A549 (cell line): ENCODE results near the gene PRSS57. TPM values are rescaled to one million over a fixed set of nuclear protein-coding genes. Genes with fewer than 3 reads are reported as not detected.

Experiments
- ATAC-seq, 2 experiments: fragments of 200-7000 bp in 1 of 2; fragments of >200 bp in 1 of 2; cut with Nextera tagmentation in 1 of 2; cut with Tn5 transposase in 1 of 2; 3 replicates each; pipeline versions ENCODE4 v1.8.0 to v1.9.1; 2018 to 2020; ENCODE audit warnings: mild to moderate bottlenecking in 1 of 2, moderate library complexity in 1 of 2
- CTCF ChIA-PET: fragments of 300-600 bp; sonication (Branson Sonifier 250); formaldehyde crosslinking; extraction: SDS; loops from one replicate; lab custom pipeline; 2021; ENCODE audit warnings: antibody characterized with exemption, inconsistent platforms; lab: Yijun Ruan, JAX
- POLR2A ChIA-PET: fragments of 350-600 bp; formaldehyde crosslinking; extraction: SDS; loops from one replicate; lab custom pipeline; 2021; ENCODE audit warnings: antibody characterized with exemption, inconsistent platforms; lab: Yijun Ruan, JAX
- DNase-seq, 2 experiments: peaks; one replicate each; pipeline versions ENCODE4 v3.0.0 to v3.0.0-alpha.2; 2011 to 2016; ENCODE audit warnings: low read depth in 1 of 2, low spot score in 1 of 2
- FAIRE-seq: peaks from 2 replicates; lab custom pipeline; 2011; peaks lifted over from hg19 to GRCh38; lab: Jason Lieb, UNC
- H3K27ac ChIP-seq, 2 experiments: fragments of >200 bp; sonication (Bioruptor Twin); formaldehyde crosslinking; 3 replicates each; pipeline ENCODE4 v1.5.1; 2016 to 2017
- H3K4me1 ChIP-seq: fragments of >200 bp; sonication (Bioruptor Twin); formaldehyde crosslinking; 3 replicates; pipeline ENCODE4 v1.6.1; 2016
- H3K4me2 ChIP-seq: fragments of >200 bp; sonication (Bioruptor Twin); formaldehyde crosslinking; 3 replicates; pipeline ENCODE4 v1.6.1; 2016
- H3K4me3 ChIP-seq: fragments of >200 bp; sonication (Bioruptor Twin); formaldehyde crosslinking; 3 replicates; pipeline ENCODE4 v1.5.1; 2016
- H3K9me3 ChIP-seq: fragments of >200 bp; sonication (Bioruptor Twin); formaldehyde crosslinking; 3 replicates; pipeline ENCODE4 v1.6.1; 2016
- CEBPB ChIP-seq, 2 experiments: fragments of >200 bp in 1 of 2; sonication (Bioruptor Twin) in 1 of 2; formaldehyde crosslinking in 1 of 2; IDR thresholded peaks; 2 replicates each; pipeline ENCODE4 v1.6.1; 2012 to 2016
- ESRRA ChIP-seq: fragments of 150-350 bp; IDR thresholded peaks from 2 replicates; pipeline ENCODE4 v1.6.1; 2014; ENCODE audit warnings: mild to moderate bottlenecking, low read length, borderline replicate concordance
- FOSB ChIP-seq: fragments of 250-450 bp; sonication (Bioruptor Pico); IDR thresholded peaks from 2 replicates; pipeline ENCODE4 v1.5.0; 2020; ENCODE audit warnings: mild to moderate bottlenecking, moderate library complexity
- FOSL2 ChIP-seq, 2 experiments: fragments of 450-650 bp in 1 of 2; fragments of >200 bp in 1 of 2; sonication (Bioruptor Twin) in 1 of 2; formaldehyde crosslinking; IDR thresholded peaks; 2 replicates each; pipeline versions ENCODE4 v1.5.0 to v1.6.1; 2016 to 2020; ENCODE audit warnings: mild to moderate bottlenecking in 1 of 2, moderate library complexity in 1 of 2
- FOXS1 ChIP-seq: fragments of 250-450 bp; sonication (Bioruptor Pico); IDR thresholded peaks from 2 replicates; pipeline ENCODE4 v1.5.0; 2020; ENCODE audit warnings: mild to moderate bottlenecking, moderate library complexity
- HDAC2 ChIP-seq: fragments of 200-600 bp; sonication (generic); IDR thresholded peaks from 2 replicates; pipeline ENCODE4 v1.6.1; 2016
- HEYL ChIP-seq: fragments of 250-450 bp; sonication (Bioruptor Pico); IDR thresholded peaks from 2 replicates; pipeline ENCODE4 v1.8.0; 2021; ENCODE audit warnings: mild to moderate bottlenecking, moderate library complexity
- HOXA7 ChIP-seq: fragments of 250-450 bp; sonication (Bioruptor Pico); IDR thresholded peaks from 2 replicates; pipeline ENCODE4 v1.5.0; 2020; ENCODE audit warnings: mild to moderate bottlenecking, moderate library complexity
- HOXB13 ChIP-seq: fragments of 250-450 bp; sonication (Bioruptor Pico); IDR thresholded peaks from 2 replicates; pipeline ENCODE4 v1.5.0; 2020; ENCODE audit warnings: low read depth, mild to moderate bottlenecking, moderate library complexity
- KDM1A ChIP-seq: fragments of 200-600 bp; sonication (generic); IDR thresholded peaks from 2 replicates; pipeline ENCODE4 v1.6.1; 2016; ENCODE audit warnings: low read depth, mild to moderate bottlenecking
- NFE2L2 ChIP-seq: fragments of 150-350 bp; conservative IDR thresholded peaks from 2 replicates; pipeline ENCODE4 v1.6.1; 2014; ENCODE audit warnings: low read length
- NPAS2 ChIP-seq: fragments of 250-450 bp; sonication (Bioruptor Pico); IDR thresholded peaks from 2 replicates; pipeline ENCODE4 v1.8.0; 2022; ENCODE audit warnings: mild to moderate bottlenecking, moderate library complexity, borderline replicate concordance
- RARB ChIP-seq: fragments of 250-450 bp; sonication (Bioruptor Pico); IDR thresholded peaks from 2 replicates; pipeline ENCODE4 v1.8.0; 2021; ENCODE audit warnings: mild to moderate bottlenecking, moderate library complexity
- RCOR1 ChIP-seq: fragments of 150-350 bp; IDR thresholded peaks from 2 replicates; pipeline ENCODE4 v1.6.1; 2014; ENCODE audit warnings: antibody characterized with exemption, low read length, low read depth
- SREBF2 ChIP-seq: fragments of 450-650 bp; IDR thresholded peaks from 2 replicates; pipeline ENCODE4 v1.6.1; 2014; ENCODE audit warnings: mild to moderate bottlenecking, moderate library complexity
- TP53 ChIP-seq: fragments of 250-450 bp; sonication (Bioruptor Pico); IDR thresholded peaks from 2 replicates; pipeline ENCODE4 v1.5.0; 2021; ENCODE audit warnings: mild to moderate bottlenecking, moderate library complexity
- ZC3H11A ChIP-seq: fragments of 450-650 bp; IDR thresholded peaks from 2 replicates; pipeline ENCODE4 v1.6.1; 2014; ENCODE audit warnings: antibody characterized with exemption, mild to moderate bottlenecking
- ZFP36 ChIP-seq: fragments of 450-650 bp; IDR thresholded peaks from 2 replicates; pipeline ENCODE4 v1.6.1; 2014; ENCODE audit warnings: borderline replicate concordance; ENCODE audit not compliant: partially characterized antibody
- ZNF302 ChIP-seq: fragments of 250-450 bp; sonication (Bioruptor Pico); IDR thresholded peaks from 2 replicates; pipeline ENCODE4 v1.9.0; 2021; ENCODE audit warnings: inconsistent platforms, mild to moderate bottlenecking, moderate library complexity
- WGBS: methylation state at CpG from one replicate; pipeline ENCODE4 v1.1.6; 2017; ENCODE audit errors: missing lambda C conversion rate; 5-methylcytosine and 5-hydroxymethylcytosine counted together
- polyA plus RNA-seq, 4 experiments: library from polyadenylated mRNA; depleted of rRNA in 3 of 4; stranded (reverse); fragments of >200 nt; fragmentation: RNase III in 1 of 4; extraction: RNeasy Plus Mini Kit Qiagen cat#74134 plus additional on column Dnase treatment in 1 of 4; gene quantifications; 2 replicates in 3 of 4; 3 replicates in 1 of 4; pipeline ENCODE4 v1.2.3, GENCODE V29; 2011 to 2017
- TF ChIP-seq, protein P1 (sequence below): IDR thresholded peaks from 2 replicates; pipeline ENCODE4 v1.6.1; 2012

Gene PRSS57
- polyA plus RNA-seq, 2 of the 4 experiments (the other 2 are of a cell fraction), result 0.10 TPM; not detected in 1

DNA sequence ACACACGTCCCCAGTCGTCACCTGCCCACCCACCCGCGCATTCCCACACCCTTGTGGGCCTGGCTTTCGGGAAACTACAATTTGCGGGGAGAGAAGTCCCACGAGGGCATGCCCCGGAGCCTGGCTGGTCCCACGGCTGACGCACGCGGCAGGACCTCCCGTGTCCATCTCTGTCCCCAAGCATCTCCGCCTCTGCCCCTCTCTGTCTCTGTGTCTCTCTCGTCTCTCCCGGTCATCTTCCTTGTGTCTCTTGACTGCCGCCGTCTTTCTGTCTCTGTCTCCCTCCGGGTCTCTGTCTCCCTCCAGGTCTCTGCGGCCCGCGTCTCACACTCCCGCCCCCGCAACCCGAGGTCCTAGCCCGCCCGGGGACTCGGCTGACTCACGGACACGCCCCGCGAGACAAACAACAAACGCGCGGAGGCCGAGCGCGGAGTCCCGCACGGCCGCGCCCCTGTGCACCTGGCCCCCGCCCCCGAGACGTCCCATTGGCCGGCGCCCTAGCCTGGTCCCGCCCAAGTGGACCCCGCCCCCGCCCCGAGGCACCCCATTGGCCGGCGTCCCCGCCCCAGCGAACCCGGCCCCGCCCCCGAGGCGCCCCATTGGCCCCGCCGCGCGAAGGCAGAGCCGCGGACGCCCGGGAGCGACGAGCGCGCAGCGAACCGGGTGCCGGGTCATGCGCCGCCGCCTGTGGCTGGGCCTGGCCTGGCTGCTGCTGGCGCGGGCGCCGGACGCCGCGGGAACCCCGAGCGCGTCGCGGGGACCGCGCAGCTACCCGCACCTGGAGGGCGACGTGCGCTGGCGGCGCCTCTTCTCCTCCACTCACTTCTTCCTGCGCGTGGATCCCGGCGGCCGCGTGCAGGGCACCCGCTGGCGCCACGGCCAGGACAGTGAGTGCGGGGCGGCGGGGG, 55.7 kb downstream of the PRSS57 start, which contains the start of gene FGF22:
TSS of gene FGF22 (plus strand) at position 627 of the 908 bp plus-strand sequence. CDS start at position 674, 47 bp downstream.
- POLR2A ChIA-PET, result no interaction called here
- Histone ChIP-seq H3K4me2 (peak within 1 kb of the TSS; percentile 93), H3K9me3 (no peaks in the 10 kb centered on the region), H3K4me1 (peaks cover 17% of the 10 kb centered on the region), H3K4me3 (peak within 1 kb of the TSS; percentile 50), H3K27ac (peak within 1 kb of the TSS; percentile 45 to 82; a peak in 5 of 6 replicates)
- ATAC-seq (peak; percentile 78 to 87), DNase-seq (peak; percentile 60 to 83), FAIRE-seq (no peak)
- CTCF ChIA-PET, result interaction anchor here (1.5 kb wide), 1 partner anchor 56 kb away, joined by 3 read pairs; no protein-coding TSS in a partner anchor
- TF ChIP-seq FOSL2 (IDR thresholded peaks at IDR 0.05), result no peak
- peak; percentile 39 for TF ChIP-seq FOSL2 (CRISPR knock-in tag; IDR thresholded peaks at IDR 0.05)
- TF ChIP-seq ZC3H11A, result no peak
- TF ChIP-seq ZFP36, result no peak
- no peak for TF ChIP-seq HOXB13 (CRISPR knock-in tag)
- TF ChIP-seq, protein P1, sequence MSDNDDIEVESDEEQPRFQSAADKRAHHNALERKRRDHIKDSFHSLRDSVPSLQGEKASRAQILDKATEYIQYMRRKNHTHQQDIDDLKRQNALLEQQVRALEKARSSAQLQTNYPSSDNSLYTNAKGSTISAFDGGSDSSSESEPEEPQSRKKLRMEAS, result peak; percentile 16; the same call in 1 of the 2 replicates
- no peak for TF ChIP-seq NFE2L2
- WGBS, result 7% methylated on average over 20 of the region's 109 CpGs

DNA sequence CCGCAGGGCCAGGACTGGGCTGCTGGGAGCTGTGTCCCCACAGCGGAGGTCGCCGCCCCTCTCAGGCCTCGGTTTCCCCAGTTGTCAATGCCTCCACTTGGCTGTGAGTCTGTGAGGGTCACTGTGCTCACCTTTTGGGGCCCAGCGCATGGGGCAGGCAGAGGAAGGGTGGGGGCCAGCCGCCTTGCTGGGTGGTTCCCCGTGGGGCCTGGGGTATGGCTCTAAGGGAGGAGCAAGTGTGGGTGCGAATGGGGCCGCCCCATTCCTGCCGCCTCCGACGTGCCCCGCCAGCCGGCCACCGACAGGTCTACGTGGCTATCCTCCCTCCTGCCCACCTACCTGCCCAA, 56.4 kb downstream of the PRSS57 start:
- FAIRE-seq (no peak), DNase-seq (no peak), ATAC-seq (peak in 1 of 2 experiments; percentile 3; a peak in 3 of 6 replicates)
- WGBS, result 85% methylated on average over 4 of the region's 17 CpGs
- peak overlapping the region; percentile 93 for H3K4me2 ChIP-seq
- ChIA-PET CTCF (no interaction called here), POLR2A (no interaction called here)
- peak overlapping the region; percentile 50 for H3K4me3 ChIP-seq
- peak overlapping the region in 1 of 2 experiments; percentile 67; a peak in 4 of 6 replicates for H3K27ac ChIP-seq
- TF ChIP-seq CEBPB (IDR thresholded peaks at IDR 0.05) (no peak), TP53 (CRISPR knock-in tag) (no peak), ZNF302 (CRISPR knock-in tag) (no peak), SREBF2 (no peak), HEYL (CRISPR knock-in tag) (no peak), RARB (no peak), NPAS2 (CRISPR knock-in tag) (no peak), HDAC2 (no peak), ESRRA (no peak), HOXB13 (CRISPR knock-in tag) (no peak), ZC3H11A (no peak), FOXS1 (CRISPR knock-in tag) (no peak), FOSB (CRISPR knock-in tag) (no peak), HOXA7 (no peak), RCOR1 (no peak), KDM1A (no peak)
- peaks cover 22% of the 10 kb centered on the region for H3K4me1 ChIP-seq
- no peaks in the 10 kb centered on the region for H3K9me3 ChIP-seq

Other genes starting within 250 kb of the PRSS57 start
- 0.36 and 0.87 TPM in 2 replicates for gene SHC2, start 234.4 kb downstream of the PRSS57 start, polyA plus RNA-seq (2011; rRNA removed)
- gene SHC2, start 234.4 kb downstream of the PRSS57 start, polyA plus RNA-seq (2017; fragmentation: RNase III; extraction: RNeasy Plus Mini Kit Qiagen cat#74134 plus additional on column Dnase treatment), result 0.21 to 0.66 TPM (median 0.58 TPM) in 3 replicates
- gene MADCAM1, start 199.0 kb downstream of the PRSS57 start, polyA plus RNA-seq (2011; rRNA removed), result 0.06 and 0.09 TPM in 2 replicates
- gene MADCAM1, start 199.0 kb downstream of the PRSS57 start, polyA plus RNA-seq (2017; fragmentation: RNase III; extraction: RNeasy Plus Mini Kit Qiagen cat#74134 plus additional on column Dnase treatment), result 0.25 to 0.41 TPM (median 0.34 TPM) in 3 replicates
- gene TPGS1, start 188.0 kb downstream of the PRSS57 start, polyA plus RNA-seq (2011; rRNA removed), result 2.3 and 2.7 TPM in 2 replicates
- 12.5 to 13.8 TPM (median 13.1 TPM) in 3 replicates for gene TPGS1, start 188.0 kb downstream of the PRSS57 start, polyA plus RNA-seq (2017; fragmentation: RNase III; extraction: RNeasy Plus Mini Kit Qiagen cat#74134 plus additional on column Dnase treatment)
- gene CDC34, start 163.7 kb downstream of the PRSS57 start, polyA plus RNA-seq (2011; rRNA removed), result 36.9 and 37.4 TPM in 2 replicates
- 56.3 to 62.6 TPM (median 57.6 TPM) in 3 replicates for gene CDC34, start 163.7 kb downstream of the PRSS57 start, polyA plus RNA-seq (2017; fragmentation: RNase III; extraction: RNeasy Plus Mini Kit Qiagen cat#74134 plus additional on column Dnase treatment)
- not detected in 2 replicates for gene GZMM, start 151.4 kb downstream of the PRSS57 start, polyA plus RNA-seq (2011; rRNA removed)
- 0.11 TPM in 1 of 3 replicates, not detected in the others for gene GZMM, start 151.4 kb downstream of the PRSS57 start, polyA plus RNA-seq (2017; fragmentation: RNase III; extraction: RNeasy Plus Mini Kit Qiagen cat#74134 plus additional on column Dnase treatment)
- 237 and 285 TPM in 2 replicates for gene BSG, start 122.9 kb downstream of the PRSS57 start, polyA plus RNA-seq (2011; rRNA removed)
- gene BSG, start 122.9 kb downstream of the PRSS57 start, polyA plus RNA-seq (2017; fragmentation: RNase III; extraction: RNeasy Plus Mini Kit Qiagen cat#74134 plus additional on column Dnase treatment), result 528 to 583 TPM (median 579 TPM) in 3 replicates
- 2.7 and 7.1 TPM in 2 replicates for gene HCN2, start 105.6 kb downstream of the PRSS57 start, polyA plus RNA-seq (2011; rRNA removed)
- 23.2 to 24.8 TPM (median 24.7 TPM) in 3 replicates for gene HCN2, start 105.6 kb downstream of the PRSS57 start, polyA plus RNA-seq (2017; fragmentation: RNase III; extraction: RNeasy Plus Mini Kit Qiagen cat#74134 plus additional on column Dnase treatment)
- 41.9 and 59.8 TPM in 2 replicates for gene POLRMT, start 61.9 kb downstream of the PRSS57 start, polyA plus RNA-seq (2011; rRNA removed)
- 65.0 to 68.8 TPM (median 66.5 TPM) in 3 replicates for gene POLRMT, start 61.9 kb downstream of the PRSS57 start, polyA plus RNA-seq (2017; fragmentation: RNase III; extraction: RNeasy Plus Mini Kit Qiagen cat#74134 plus additional on column Dnase treatment)
- gene FGF22, start 55.6 kb downstream of the PRSS57 start, polyA plus RNA-seq (2011; rRNA removed), result 0.13 TPM in 1 of 2 replicates, not detected in the other
- 0.79 to 1.1 TPM (median 1.0 TPM) in 3 replicates for gene FGF22, start 55.6 kb downstream of the PRSS57 start, polyA plus RNA-seq (2017; fragmentation: RNase III; extraction: RNeasy Plus Mini Kit Qiagen cat#74134 plus additional on column Dnase treatment)
- gene RNF126, start 32.2 kb downstream of the PRSS57 start, polyA plus RNA-seq (2011; rRNA removed), result 3.1 and 4.9 TPM in 2 replicates
- 35.0 to 36.3 TPM (median 35.4 TPM) in 3 replicates for gene RNF126, start 32.2 kb downstream of the PRSS57 start, polyA plus RNA-seq (2017; fragmentation: RNase III; extraction: RNeasy Plus Mini Kit Qiagen cat#74134 plus additional on column Dnase treatment)
- gene FSTL3, start 19.1 kb downstream of the PRSS57 start, polyA plus RNA-seq (2011; rRNA removed), result 45.5 and 58.1 TPM in 2 replicates
- gene FSTL3, start 19.1 kb downstream of the PRSS57 start, polyA plus RNA-seq (2017; fragmentation: RNase III; extraction: RNeasy Plus Mini Kit Qiagen cat#74134 plus additional on column Dnase treatment), result 110 to 131 TPM (median 118 TPM) in 3 replicates
- 2.0 and 3.0 TPM in 2 replicates for gene PALM, start 13.5 kb upstream of the PRSS57 start, polyA plus RNA-seq (2011; rRNA removed)
- 11.4 to 17.5 TPM (median 15.7 TPM) in 3 replicates for gene PALM, start 13.5 kb upstream of the PRSS57 start, polyA plus RNA-seq (2017; fragmentation: RNase III; extraction: RNeasy Plus Mini Kit Qiagen cat#74134 plus additional on column Dnase treatment)
- 38.3 and 46.5 TPM in 2 replicates for gene MISP, start 55.7 kb upstream of the PRSS57 start, polyA plus RNA-seq (2011; rRNA removed)
- 56.9 to 62.7 TPM (median 61.4 TPM) in 3 replicates for gene MISP, start 55.7 kb upstream of the PRSS57 start, polyA plus RNA-seq (2017; fragmentation: RNase III; extraction: RNeasy Plus Mini Kit Qiagen cat#74134 plus additional on column Dnase treatment)
- 144 and 207 TPM in 2 replicates for gene PTBP1, start 102.0 kb upstream of the PRSS57 start, polyA plus RNA-seq (2011; rRNA removed)
- 264 to 299 TPM (median 285 TPM) in 3 replicates for gene PTBP1, start 102.0 kb upstream of the PRSS57 start, polyA plus RNA-seq (2017; fragmentation: RNase III; extraction: RNeasy Plus Mini Kit Qiagen cat#74134 plus additional on column Dnase treatment)
- 2.6 and 3.2 TPM in 2 replicates for gene PLPPR3, start 126.5 kb upstream of the PRSS57 start, polyA plus RNA-seq (2011; rRNA removed)
- 3.5 to 4.2 TPM (median 3.7 TPM) in 3 replicates for gene PLPPR3, start 126.5 kb upstream of the PRSS57 start, polyA plus RNA-seq (2017; fragmentation: RNase III; extraction: RNeasy Plus Mini Kit Qiagen cat#74134 plus additional on column Dnase treatment)
- 0.15 and 0.31 TPM in 2 replicates for gene AZU1, start 132.4 kb upstream of the PRSS57 start, polyA plus RNA-seq (2011; rRNA removed)
- gene AZU1, start 132.4 kb upstream of the PRSS57 start, polyA plus RNA-seq (2017; fragmentation: RNase III; extraction: RNeasy Plus Mini Kit Qiagen cat#74134 plus additional on column Dnase treatment), result 0.26 to 0.55 TPM (median 0.32 TPM) in 3 replicates
- gene PRTN3, start 145.5 kb upstream of the PRSS57 start, polyA plus RNA-seq (2011; rRNA removed), result 0.21 and 0.36 TPM in 2 replicates
- gene PRTN3, start 145.5 kb upstream of the PRSS57 start, polyA plus RNA-seq (2017; fragmentation: RNase III; extraction: RNeasy Plus Mini Kit Qiagen cat#74134 plus additional on column Dnase treatment), result 0.18 to 0.39 TPM (median 0.24 TPM) in 3 replicates
- gene ELANE, start 156.9 kb upstream of the PRSS57 start, polyA plus RNA-seq (2011; rRNA removed), result 0.15 and 0.35 TPM in 2 replicates
- gene ELANE, start 156.9 kb upstream of the PRSS57 start, polyA plus RNA-seq (2017; fragmentation: RNase III; extraction: RNeasy Plus Mini Kit Qiagen cat#74134 plus additional on column Dnase treatment), result 0.14 to 0.15 TPM (median 0.15 TPM) in 3 replicates
- 7.6 TPM in 2 replicates for gene CFD, start 164.2 kb upstream of the PRSS57 start, polyA plus RNA-seq (2011; rRNA removed)
- gene CFD, start 164.2 kb upstream of the PRSS57 start, polyA plus RNA-seq (2017; fragmentation: RNase III; extraction: RNeasy Plus Mini Kit Qiagen cat#74134 plus additional on column Dnase treatment), result 13.8 to 14.8 TPM (median 14.3 TPM) in 3 replicates
- 8.0 TPM in 2 replicates for gene MED16, start 197.7 kb upstream of the PRSS57 start, polyA plus RNA-seq (2011; rRNA removed)
- gene MED16, start 197.7 kb upstream of the PRSS57 start, polyA plus RNA-seq (2017; fragmentation: RNase III; extraction: RNeasy Plus Mini Kit Qiagen cat#74134 plus additional on column Dnase treatment), result 11.9 to 13.9 TPM (median 12.7 TPM) in 3 replicates
- gene RNU6-9, start 198.0 kb upstream of the PRSS57 start, polyA plus RNA-seq (2011; rRNA removed), result not detected in 2 replicates
- gene RNU6-9, start 198.0 kb upstream of the PRSS57 start, polyA plus RNA-seq (2017; fragmentation: RNase III; extraction: RNeasy Plus Mini Kit Qiagen cat#74134 plus additional on column Dnase treatment), result not detected in 3 replicates
- 16.9 and 22.7 TPM in 2 replicates for gene R3HDM4, start 217.8 kb upstream of the PRSS57 start, polyA plus RNA-seq (2011; rRNA removed)
- 18.8 to 24.8 TPM (median 20.7 TPM) in 3 replicates for gene R3HDM4, start 217.8 kb upstream of the PRSS57 start, polyA plus RNA-seq (2017; fragmentation: RNase III; extraction: RNeasy Plus Mini Kit Qiagen cat#74134 plus additional on column Dnase treatment)
- gene KISS1R, start 221.9 kb upstream of the PRSS57 start, polyA plus RNA-seq (2011; rRNA removed), result 0.05 and 0.14 TPM in 2 replicates
- 0.18 to 0.79 TPM (median 0.38 TPM) in 3 replicates for gene KISS1R, start 221.9 kb upstream of the PRSS57 start, polyA plus RNA-seq (2017; fragmentation: RNase III; extraction: RNeasy Plus Mini Kit Qiagen cat#74134 plus additional on column Dnase treatment)
- 3.3 and 3.4 TPM in 2 replicates for gene ARID3A, start 230.6 kb upstream of the PRSS57 start, polyA plus RNA-seq (2011; rRNA removed)
- 4.6 to 6.1 TPM (median 5.4 TPM) in 3 replicates for gene ARID3A, start 230.6 kb upstream of the PRSS57 start, polyA plus RNA-seq (2017; fragmentation: RNase III; extraction: RNeasy Plus Mini Kit Qiagen cat#74134 plus additional on column Dnase treatment)